Natural killer cell (primary cell): ENCODE measurements around the gene RABGAP1L. TPM values are rescaled to one million over a fixed set of nuclear protein-coding genes. Genes with fewer than 3 reads are reported as not detected.

Experiments used
- ATAC-seq, 3 donors: fragments of 150-1000 bp in 2 of 3; fragments of 200-7000 bp in 1 of 3; cut with Tn5 transposase; 1 replicate in 1 of 3; 2 replicates in 2 of 3; pipeline ENCODE4 v1.10.0; 2021; ENCODE audit warnings: mild to moderate bottlenecking in 2 of 3, moderate library complexity in 2 of 3
- DNase-seq, 2 donors: peaks; one replicate each; pipeline versions ENCODE4 v3.0.0 to v3.0.0-alpha.2; 2013 to 2021; ENCODE audit warnings: mixed read lengths in 1 of 2
- H3K27ac ChIP-seq: one replicate; pipeline ENCODE4 v1.5.1; 2013; ENCODE audit warnings: mild to moderate bottlenecking, low read length
- H3K27me3 ChIP-seq: one replicate; pipeline ENCODE4 v1.6.1; 2013; ENCODE audit warnings: low read length; ENCODE audit not compliant: control insufficient read depth, insufficient read depth
- H3K36me3 ChIP-seq: one replicate; pipeline ENCODE4 v1.6.1; 2013; ENCODE audit warnings: low read length; ENCODE audit not compliant: control insufficient read depth, insufficient read depth
- H3K4me1 ChIP-seq: one replicate; pipeline ENCODE4 v1.6.1; 2013; ENCODE audit warnings: low read length; ENCODE audit not compliant: control insufficient read depth, insufficient read depth
- H3K4me3 ChIP-seq: one replicate; pipeline ENCODE4 v1.5.1; 2013; ENCODE audit warnings: low read length
- H3K9me3 ChIP-seq: one replicate; pipeline ENCODE4 v1.6.1; 2013; ENCODE audit warnings: low read length; ENCODE audit not compliant: control insufficient read depth, insufficient read depth
- H3K27ac Mint-ChIP-seq, 2 donors: one replicate each; pipeline ENCODE4 v1.8.0; 2022; ENCODE audit warnings: mild to moderate bottlenecking in 2 of 2, mixed read lengths in 2 of 2, moderate library complexity in 1 of 2
- H3K27me3 Mint-ChIP-seq, 2 donors: one replicate each; pipeline ENCODE4 v1.8.0; 2022; ENCODE audit warnings: low read depth in 2 of 2, mixed read lengths in 2 of 2
- H3K36me3 Mint-ChIP-seq: one replicate; pipeline ENCODE4 v1.8.0; 2022; ENCODE audit warnings: mixed read lengths
- H3K4me1 Mint-ChIP-seq, 2 donors: one replicate each; pipeline ENCODE4 v1.8.0; 2022; ENCODE audit warnings: mixed read lengths in 2 of 2
- H3K4me3 Mint-ChIP-seq: one replicate; pipeline ENCODE4 v1.8.0; 2022; ENCODE audit warnings: mild to moderate bottlenecking, moderate library complexity, mixed read lengths
- H3K9me3 Mint-ChIP-seq, 2 donors: one replicate each; pipeline ENCODE4 v1.8.0; 2022; ENCODE audit warnings: mixed read lengths in 2 of 2
- CTCF ChIP-seq: fragments of 200-600 bp; IDR thresholded peaks from one replicate; pipeline ENCODE4 v1.8.0; 2022; ENCODE audit warnings: antibody characterized with exemption
- WGBS: methylation state at CpG from one replicate; pipeline ENCODE4 v1.1.7; 2013; ENCODE audit warnings: missing lambda C conversion rate; ENCODE audit not compliant: insufficient coverage; 5-methylcytosine and 5-hydroxymethylcytosine counted together
- intact Hi-C: fragments of 100-400 bp; cut with micrococcal nuclease; formaldehyde crosslinking; loops from one replicate; pipeline ENCODE4 v1.14.2; 2022
- total RNA-seq, 4 donors: library from RNA; stranded (reverse); fragments of 120-200 nt in 1 of 4; gene quantifications; one replicate each; pipeline versions ENCODE4 v1.2.3 to v1.2.4, GENCODE V29; 2013 to 2022

Gene RABGAP1L
- total RNA-seq, 3 donors from 2014 or later (not counting 1 experiment from before 2014, with no cell fraction given): 145 to 168 (median 153) TPM

GRCh38 chr1:174663358-174663757, 504.0 kb downstream of the RABGAP1L start:
- no peaks in the 10 kb centered on the region for H3K36me3 Mint-ChIP-seq
- no CpG with 5 or more reads among the region's 4 CpGs for WGBS
- Histone ChIP-seq H3K27ac (no peak overlapping the region), H3K36me3 (no peaks in the 10 kb centered on the region), H3K27me3 (no peaks in the 10 kb centered on the region), H3K4me3 (no peak overlapping the region), H3K9me3 (no peaks in the 10 kb centered on the region), H3K4me1 (no peaks in the 10 kb centered on the region)
- TF ChIP-seq CTCF: no peak
- H3K4me1 Mint-ChIP-seq: peaks cover 12 to 16% of the 10 kb centered on the region in 2 donors
- H3K27ac Mint-ChIP-seq: no peak overlapping the region
- ATAC-seq: no peak
- intact Hi-C loops: no loop called here
- no peaks in the 10 kb centered on the region for H3K27me3 Mint-ChIP-seq
- no peak overlapping the region for H3K4me3 Mint-ChIP-seq
- DNase-seq: no peak
- peaks cover 0 to 2% of the 10 kb centered on the region in 2 donors for H3K9me3 Mint-ChIP-seq

- Histone ChIP-seq H3K4me3 (no peak overlapping the region), H3K36me3 (no peaks in the 10 kb centered on the region), H3K4me1 (no peaks in the 10 kb centered on the region), H3K9me3 (no peaks in the 10 kb centered on the region), H3K27ac (no peak overlapping the region), H3K27me3 (no peaks in the 10 kb centered on the region)
- H3K9me3 Mint-ChIP-seq: peaks cover 6 to 8% of the 10 kb centered on the region in 2 donors
- H3K4me1 Mint-ChIP-seq: peaks cover 13 to 15% of the 10 kb centered on the region in 2 donors
- no peak overlapping the region for H3K4me3 Mint-ChIP-seq
- H3K27ac Mint-ChIP-seq: no peak overlapping the region
- no peaks in the 10 kb centered on the region for H3K27me3 Mint-ChIP-seq
- no peak for ATAC-seq
- WGBS: 96% methylated on average over 3 of the region's 3 CpGs
- H3K36me3 Mint-ChIP-seq: no peaks in the 10 kb centered on the region
- TF ChIP-seq CTCF: no peak
- no peak for DNase-seq
- intact Hi-C loops: no loop called here
Measured at GRCh38 chr1:174666248-174666647, 506.9 kb downstream of the RABGAP1L start.

- H3K4me1 Mint-ChIP-seq: peaks cover 20 to 26% of the 10 kb centered on the region in 2 donors
- H3K27me3 Mint-ChIP-seq: no peaks in the 10 kb centered on the region
- DNase-seq (no peak), ATAC-seq (no peak)
- H3K27ac ChIP-seq: no peak overlapping the region
- no peak overlapping the region for H3K4me3 ChIP-seq
- H3K9me3 ChIP-seq: no peaks in the 10 kb centered on the region
- H3K36me3 ChIP-seq: no peaks in the 10 kb centered on the region
- no peaks in the 10 kb centered on the region for H3K4me1 ChIP-seq
- WGBS: no CpG with 5 or more reads among the region's 2 CpGs
- H3K9me3 Mint-ChIP-seq: peaks cover 6 to 8% of the 10 kb centered on the region in 2 donors
- no peak overlapping the region for H3K4me3 Mint-ChIP-seq
- H3K27me3 ChIP-seq: no peaks in the 10 kb centered on the region
- no peaks in the 10 kb centered on the region for H3K36me3 Mint-ChIP-seq
- TF ChIP-seq CTCF: no peak
- H3K27ac Mint-ChIP-seq: no peak overlapping the region
- intact Hi-C loops: no loop called here
Measured at GRCh38 chr1:174671826-174672225, 512.5 kb downstream of the RABGAP1L start.

GRCh38 chr1:174676856-174677255, 517.5 kb downstream of the RABGAP1L start:
- Histone ChIP-seq H3K4me1 (no peaks in the 10 kb centered on the region), H3K4me3 (no peak overlapping the region), H3K36me3 (no peaks in the 10 kb centered on the region), H3K27me3 (no peaks in the 10 kb centered on the region), H3K27ac (no peak overlapping the region), H3K9me3 (no peaks in the 10 kb centered on the region)
- no peaks in the 10 kb centered on the region for H3K9me3 Mint-ChIP-seq
- H3K27ac Mint-ChIP-seq: no peak overlapping the region
- H3K4me3 Mint-ChIP-seq: no peak overlapping the region
- no peak for TF ChIP-seq CTCF
- peaks cover 0 to 17% of the 10 kb centered on the region in 2 donors for H3K4me1 Mint-ChIP-seq
- H3K27me3 Mint-ChIP-seq: no peaks in the 10 kb centered on the region
- intact Hi-C loops: no loop called here
- ATAC-seq (no peak), DNase-seq (no peak)
- WGBS: 100% methylated on average over 3 of the region's 3 CpGs
- H3K36me3 Mint-ChIP-seq: no peaks in the 10 kb centered on the region
